T-helper 1 cell treated with Interleukin-12 subunit alpha and Interleukin-12 subunit beta and Interleukin-4 antibody, amounts not matched to agents 30 μg/mL and 1 μg/mL, for 36 hours (primary cell): Measurements from ENCODE around the gene NAT16.
"Not testable (repeated sequence)": the region's sequence is repeated elsewhere in the genome, so short reads cannot be mapped to it uniquely, and the experiment has no call there.

Experiments
- H3K27ac Mint-ChIP-seq: one replicate; pipeline ENCODE4 v1.8.0; 2021; ENCODE audit warnings: mild to moderate bottlenecking, mixed read lengths
- H3K27me3 Mint-ChIP-seq: one replicate; pipeline ENCODE4 v1.8.0; 2021; ENCODE audit warnings: low read depth, mixed read lengths
- H3K36me3 Mint-ChIP-seq: one replicate; pipeline ENCODE4 v1.8.0; 2021; ENCODE audit warnings: low read depth, mixed read lengths
- H3K4me1 Mint-ChIP-seq: one replicate; pipeline ENCODE4 v1.8.0; 2021; ENCODE audit warnings: low read depth, mixed read lengths
- H3K4me3 Mint-ChIP-seq: one replicate; pipeline ENCODE4 v1.8.0; 2021; ENCODE audit warnings: mild to moderate bottlenecking, moderate library complexity, mixed read lengths
- H3K9me3 Mint-ChIP-seq: one replicate; pipeline ENCODE4 v1.8.0; 2021; ENCODE audit warnings: mixed read lengths

NAT16 gene

GRCh38 chr7:101122933-101123702, 57.0 kb downstream of the NAT16 start:
- Mint-ChIP-seq H3K27ac (no peak overlapping the region), H3K9me3 (no peaks in the 10 kb centered on the region), H3K4me3 (no peak overlapping the region), H3K27me3 (peaks cover 52% of the 10 kb centered on the region), H3K36me3 (no peaks in the 10 kb centered on the region), H3K4me1 (peaks cover 33% of the 10 kb centered on the region)

GRCh38 chr7:101121991-101122932, 57.8 kb downstream of the NAT16 start:
- Mint-ChIP-seq H3K27me3 (peaks cover 44% of the 10 kb centered on the region), H3K27ac (peak overlapping the region; percentile 71), H3K9me3 (no peaks in the 10 kb centered on the region), H3K4me3 (peak overlapping the region; percentile 70), H3K36me3 (no peaks in the 10 kb centered on the region), H3K4me1 (peaks cover 32% of the 10 kb centered on the region)

GRCh38 chr7:101121631-101121990, 58.5 kb downstream of the NAT16 start:
- H3K36me3 Mint-ChIP-seq, H3K27ac Mint-ChIP-seq, H3K9me3 Mint-ChIP-seq: not testable (repeated sequence)
- Mint-ChIP-seq H3K4me3 (peak overlapping the region; percentile 70), H3K4me1 (peaks cover 25% of the 10 kb centered on the region), H3K27me3 (peaks cover 38% of the 10 kb centered on the region)
